Kidney epithelial cell (primary cell): ENCODE data around the gene MAPKAP1. TPM values are rescaled to one million over a fixed set of nuclear protein-coding genes. Genes with fewer than 3 reads are reported as not detected.

ENCODE experiments used
- DNase-seq: peaks from one replicate; pipeline ENCODE4 v3.0.0-alpha.2; 2010; ENCODE audit warnings: low read depth
- H3K27me3 ChIP-seq: 2 replicates; pipeline ENCODE4 v1.6.0; 2011; ENCODE audit warnings: low read length; ENCODE audit not compliant: control insufficient read depth, insufficient read depth
- H3K36me3 ChIP-seq: 2 replicates; pipeline ENCODE4 v1.5.1; 2011; ENCODE audit warnings: low read length; ENCODE audit not compliant: control insufficient read depth, insufficient read depth
- H3K4me3 ChIP-seq: 2 replicates; pipeline ENCODE4 v1.5.1; 2011; ENCODE audit warnings: low read depth, mild to moderate bottlenecking, control low read depth, low read length
- CTCF ChIP-seq: IDR thresholded peaks from 2 replicates; pipeline ENCODE4 v1.5.1; 2011; ENCODE audit warnings: mild to moderate bottlenecking, moderate library complexity, low read length, control low read depth, inconsistent platforms; ENCODE audit not compliant: insufficient read depth, poor library complexity, severe bottlenecking
- total RNA-seq: library from RNA; depleted of rRNA; stranded (reverse); fragments of >200 nt; gene quantifications from 2 replicates; pipeline ENCODE4 v1.2.3, GENCODE V29; 2015

The MAPKAP1 gene
- total RNA-seq, 1 donor from 2014 or later = 101 TPM

- no peaks in the 10 kb centered on the region for H3K27me3 ChIP-seq
- no peak for TF ChIP-seq CTCF
- DNase-seq = peak; percentile 21
- no peak overlapping the region for H3K4me3 ChIP-seq
- H3K36me3 ChIP-seq = no peaks in the 10 kb centered on the region
Observed at GRCh38 chr9:125650271-125650737, 56.7 kb downstream of the MAPKAP1 start.

- Histone ChIP-seq H3K36me3 (no peaks in the 10 kb centered on the region), H3K4me3 (no peak overlapping the region), H3K27me3 (no peaks in the 10 kb centered on the region)
- no peak for DNase-seq
- no peak for TF ChIP-seq CTCF
Observed at GRCh38 chr9:125649826-125650225, 57.2 kb downstream of the MAPKAP1 start.

GRCh38 chr9:125649315-125649714 lies 57.7 kb downstream of the MAPKAP1 start:
- peak; percentile 74 for DNase-seq
- Histone ChIP-seq H3K36me3 (no peaks in the 10 kb centered on the region), H3K27me3 (no peaks in the 10 kb centered on the region), H3K4me3 (no peak overlapping the region)
- TF ChIP-seq CTCF = no peak

GRCh38 chr9:125648294-125648693 lies 58.7 kb downstream of the MAPKAP1 start:
- TF ChIP-seq CTCF = no peak
- no peaks in the 10 kb centered on the region for H3K27me3 ChIP-seq
- H3K36me3 ChIP-seq = no peaks in the 10 kb centered on the region
- DNase-seq = no peak
- H3K4me3 ChIP-seq = no peak overlapping the region

GRCh38 chr9:125646621-125647100 lies 60.3 kb downstream of the MAPKAP1 start:
- no peaks in the 10 kb centered on the region for H3K27me3 ChIP-seq
- no peak for DNase-seq
- H3K36me3 ChIP-seq = no peaks in the 10 kb centered on the region
- H3K4me3 ChIP-seq = no peak overlapping the region
- no peak for TF ChIP-seq CTCF

GRCh38 chr9:125646217-125646616 lies 60.8 kb downstream of the MAPKAP1 start:
- H3K4me3 ChIP-seq = no peak overlapping the region
- DNase-seq = no peak
- H3K27me3 ChIP-seq = no peaks in the 10 kb centered on the region
- no peaks in the 10 kb centered on the region for H3K36me3 ChIP-seq
- no peak for TF ChIP-seq CTCF
